ENCODE results near the gene CDH3. TPM values are rescaled to one million over a fixed set of nuclear protein-coding genes. Genes with fewer than 3 reads are reported as not detected.

Gene CDH3
- total RNA-seq, 1 donor from 2014 or later, result 14.1 TPM

DNA sequence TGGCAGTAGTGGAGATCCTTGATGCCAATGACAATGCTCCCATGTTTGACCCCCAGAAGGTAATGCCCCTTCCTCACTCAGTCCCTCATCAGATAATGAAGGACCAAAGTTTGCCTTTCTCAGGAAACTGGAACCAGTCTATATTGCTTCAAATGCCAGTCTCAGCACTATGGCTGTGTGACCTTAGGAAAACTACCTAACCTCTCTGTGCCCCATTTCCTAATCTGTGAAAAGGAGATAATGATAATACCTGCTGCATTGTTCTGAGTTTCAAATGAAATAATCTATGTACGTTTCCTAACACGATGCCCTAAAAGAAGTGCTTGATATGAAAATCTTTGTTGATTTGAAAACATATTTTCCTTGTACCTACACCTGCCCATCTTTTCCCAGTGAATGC, 35.9 kb downstream of the CDH3 start:
- Mint-ChIP-seq H3K9me3 (ENCODE audit: unreplicated experiment) (peaks cover 3% of the 10 kb centered on the region), H3K27me3 (ENCODE audit: low read depth, unreplicated experiment) (no peaks in the 10 kb centered on the region), H3K36me3 (ENCODE audit: low read depth, unreplicated experiment) (peaks cover 15% of the 10 kb centered on the region), H3K4me1 (ENCODE audit: low read depth, unreplicated experiment) (peaks cover 6% of the 10 kb centered on the region), H3K27ac (ENCODE audit: unreplicated experiment) (no peak overlapping the region), H3K4me3 (ENCODE audit: unreplicated experiment) (no peak overlapping the region)
- Histone ChIP-seq H3K27ac (ENCODE audit: low read depth, low read length) (no peak overlapping the region), H3K36me3 (ENCODE audit: insufficient read depth, low read length) (no peaks in the 10 kb centered on the region), H3K4me1 (ENCODE audit: insufficient read depth, low read length) (no peaks in the 10 kb centered on the region), H3K4me2 (ENCODE audit: low read length) (no peak overlapping the region), H3K4me3 (ENCODE audit: insufficient read depth, low read depth, low read length) (no peak overlapping the region), H3K9me3 (ENCODE audit: insufficient read depth, low read depth, low read length) (no peaks in the 10 kb centered on the region), H3K79me2 (ENCODE audit: insufficient read depth, low read length) (no peaks in the 10 kb centered on the region), H2AFZ (ENCODE audit: low read depth, low read length) (no peak overlapping the region), H3K9ac (ENCODE audit: low read length) (no peak overlapping the region), H3K27me3 (ENCODE audit: insufficient read depth, low read length) (no peaks in the 10 kb centered on the region), H4K20me1 (ENCODE audit: insufficient read depth, low read length) (no peaks in the 10 kb centered on the region)
- no peak for TF ChIP-seq EZH2 (IDR thresholded peaks at IDR 0.05; ENCODE audit: insufficient read depth, low read length)
- TF ChIP-seq, protein P1, sequence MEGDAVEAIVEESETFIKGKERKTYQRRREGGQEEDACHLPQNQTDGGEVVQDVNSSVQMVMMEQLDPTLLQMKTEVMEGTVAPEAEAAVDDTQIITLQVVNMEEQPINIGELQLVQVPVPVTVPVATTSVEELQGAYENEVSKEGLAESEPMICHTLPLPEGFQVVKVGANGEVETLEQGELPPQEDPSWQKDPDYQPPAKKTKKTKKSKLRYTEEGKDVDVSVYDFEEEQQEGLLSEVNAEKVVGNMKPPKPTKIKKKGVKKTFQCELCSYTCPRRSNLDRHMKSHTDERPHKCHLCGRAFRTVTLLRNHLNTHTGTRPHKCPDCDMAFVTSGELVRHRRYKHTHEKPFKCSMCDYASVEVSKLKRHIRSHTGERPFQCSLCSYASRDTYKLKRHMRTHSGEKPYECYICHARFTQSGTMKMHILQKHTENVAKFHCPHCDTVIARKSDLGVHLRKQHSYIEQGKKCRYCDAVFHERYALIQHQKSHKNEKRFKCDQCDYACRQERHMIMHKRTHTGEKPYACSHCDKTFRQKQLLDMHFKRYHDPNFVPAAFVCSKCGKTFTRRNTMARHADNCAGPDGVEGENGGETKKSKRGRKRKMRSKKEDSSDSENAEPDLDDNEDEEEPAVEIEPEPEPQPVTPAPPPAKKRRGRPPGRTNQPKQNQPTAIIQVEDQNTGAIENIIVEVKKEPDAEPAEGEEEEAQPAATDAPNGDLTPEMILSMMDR (IDR thresholded peaks at IDR 0.05; ENCODE audit: insufficient read depth, low read depth, low read length), result no peak
- FAIRE-seq, result no peak
- no peak for DNase-seq (ENCODE audit: low read depth)

DNA sequence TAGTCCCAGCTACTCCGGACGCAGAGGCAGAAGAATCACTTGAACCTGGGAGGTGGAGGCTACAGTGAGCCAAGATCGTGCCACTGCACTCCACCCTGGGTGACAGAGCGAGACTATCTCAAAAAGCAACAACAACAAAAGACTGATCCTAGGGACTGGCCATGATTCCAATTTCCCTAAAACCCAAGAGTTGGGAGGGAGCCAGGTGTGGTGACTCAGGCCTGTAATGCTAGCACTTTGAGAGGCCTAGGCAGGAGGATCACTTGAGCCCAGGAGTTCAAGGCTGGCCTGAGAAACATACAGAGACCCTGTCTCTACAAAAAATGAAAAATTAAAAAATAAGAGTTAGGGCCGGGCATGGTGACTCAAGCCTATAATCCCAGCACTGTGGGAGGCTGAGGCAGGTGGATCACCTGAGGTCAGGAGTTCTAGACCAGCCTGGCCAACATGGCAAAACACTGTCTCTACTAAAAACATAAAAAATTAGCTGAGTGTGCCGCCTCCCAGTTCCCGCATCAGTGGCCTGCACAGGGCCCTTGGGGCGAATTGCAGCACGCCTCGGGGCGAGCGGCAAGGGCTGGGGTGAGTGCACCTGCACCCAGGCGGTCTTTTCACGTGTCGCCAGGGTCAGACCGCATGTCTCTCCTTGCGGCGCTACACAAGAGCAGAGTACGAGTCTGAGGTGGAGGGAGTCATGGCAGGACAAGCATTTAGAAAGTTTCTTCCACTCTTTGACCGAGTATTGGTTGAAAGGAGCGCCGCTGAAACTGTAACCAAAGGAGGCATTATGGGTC, 40.8 kb downstream of the CDH3 start:
- H3K79me2 ChIP-seq (ENCODE audit: insufficient read depth, low read length), result no peaks in the 10 kb centered on the region
- Mint-ChIP-seq H3K36me3 (ENCODE audit: low read depth, unreplicated experiment) (peaks cover 16% of the 10 kb centered on the region), H3K9me3 (ENCODE audit: unreplicated experiment) (peaks cover 3% of the 10 kb centered on the region), H3K4me1 (ENCODE audit: low read depth, unreplicated experiment) (no peaks in the 10 kb centered on the region), H3K4me3 (ENCODE audit: unreplicated experiment) (no peak overlapping the region), H3K27ac (ENCODE audit: unreplicated experiment) (no peak overlapping the region), H3K27me3 (ENCODE audit: low read depth, unreplicated experiment) (peaks cover 2% of the 10 kb centered on the region)
- no peak for DNase-seq (ENCODE audit: low read depth)
- H3K4me3 ChIP-seq (ENCODE audit: insufficient read depth, low read depth, low read length), result no peak overlapping the region
- no peaks in the 10 kb centered on the region for H3K4me1 ChIP-seq (ENCODE audit: insufficient read depth, low read length)
- no peak overlapping the region for H3K9ac ChIP-seq (ENCODE audit: low read length)
- H3K36me3 ChIP-seq (ENCODE audit: insufficient read depth, low read length), result no peaks in the 10 kb centered on the region
- no peaks in the 10 kb centered on the region for H4K20me1 ChIP-seq (ENCODE audit: insufficient read depth, low read length)
- no peak overlapping the region for H3K27ac ChIP-seq (ENCODE audit: low read depth, low read length)
- no peak for FAIRE-seq
- H3K27me3 ChIP-seq (ENCODE audit: insufficient read depth, low read length), result no peaks in the 10 kb centered on the region
- no peaks in the 10 kb centered on the region for H3K9me3 ChIP-seq (ENCODE audit: insufficient read depth, low read depth, low read length)
- no peak overlapping the region for H2AFZ ChIP-seq (ENCODE audit: low read depth, low read length)
- no peak for TF ChIP-seq EZH2 (IDR thresholded peaks at IDR 0.05; ENCODE audit: insufficient read depth, low read length)
- TF ChIP-seq, protein P1 (IDR thresholded peaks at IDR 0.05; ENCODE audit: insufficient read depth, low read depth, low read length), result no peak
- no peak overlapping the region for H3K4me2 ChIP-seq (ENCODE audit: low read length)

DNA sequence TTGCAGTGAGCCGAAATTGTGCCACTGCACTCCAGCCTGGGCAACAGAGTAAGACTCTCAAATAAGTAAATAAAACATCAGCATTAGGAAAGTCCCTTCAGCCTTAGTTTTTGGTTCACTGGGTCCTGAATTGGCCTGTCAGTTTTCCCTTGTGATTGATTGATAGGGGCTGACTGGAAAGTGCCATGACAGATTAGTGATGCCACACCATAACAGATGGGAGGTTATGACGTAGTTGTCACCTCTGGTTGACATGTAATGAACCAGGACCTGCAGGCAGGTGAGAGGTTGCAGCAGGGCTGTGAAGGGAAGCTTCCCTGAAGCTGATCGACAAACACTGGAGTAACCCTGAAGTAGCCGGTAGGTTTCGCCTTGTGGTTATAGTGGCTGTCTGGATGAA, 41.8 kb downstream of the CDH3 start:
- H3K4me2 ChIP-seq (ENCODE audit: low read length), result no peak overlapping the region
- H3K9me3 ChIP-seq (ENCODE audit: insufficient read depth, low read depth, low read length), result no peaks in the 10 kb centered on the region
- no peak overlapping the region for H3K27ac ChIP-seq (ENCODE audit: low read depth, low read length)
- no peak overlapping the region for H2AFZ ChIP-seq (ENCODE audit: low read depth, low read length)
- Mint-ChIP-seq H3K27me3 (ENCODE audit: low read depth, unreplicated experiment) (peaks cover 2% of the 10 kb centered on the region), H3K27ac (ENCODE audit: unreplicated experiment) (no peak overlapping the region), H3K9me3 (ENCODE audit: unreplicated experiment) (peaks cover 3% of the 10 kb centered on the region), H3K4me3 (ENCODE audit: unreplicated experiment) (no peak overlapping the region), H3K36me3 (ENCODE audit: low read depth, unreplicated experiment) (peaks cover 16% of the 10 kb centered on the region), H3K4me1 (ENCODE audit: low read depth, unreplicated experiment) (no peaks in the 10 kb centered on the region)
- no peak for TF ChIP-seq EZH2 (IDR thresholded peaks at IDR 0.05; ENCODE audit: insufficient read depth, low read length)
- TF ChIP-seq, protein P1 (IDR thresholded peaks at IDR 0.05; ENCODE audit: insufficient read depth, low read depth, low read length), result no peak
- no peak overlapping the region for H3K4me3 ChIP-seq (ENCODE audit: insufficient read depth, low read depth, low read length)
- no peaks in the 10 kb centered on the region for H4K20me1 ChIP-seq (ENCODE audit: insufficient read depth, low read length)
- no peak overlapping the region for H3K9ac ChIP-seq (ENCODE audit: low read length)
- DNase-seq (ENCODE audit: low read depth) (no peak), FAIRE-seq (no peak)
- H3K36me3 ChIP-seq (ENCODE audit: insufficient read depth, low read length), result no peaks in the 10 kb centered on the region
- H3K4me1 ChIP-seq (ENCODE audit: insufficient read depth, low read length), result no peaks in the 10 kb centered on the region
- no peaks in the 10 kb centered on the region for H3K79me2 ChIP-seq (ENCODE audit: insufficient read depth, low read length)
- H3K27me3 ChIP-seq (ENCODE audit: insufficient read depth, low read length), result no peaks in the 10 kb centered on the region
